HG03103 (cell line): Measurements from ENCODE around the gene ACAD9.
"Not testable (repeated sequence)": the region's sequence is repeated elsewhere in the genome, so short reads cannot be mapped to it uniquely, and the experiment has no call there.

Experiments used
- ATAC-seq: cut with Tn5 transposase; IDR thresholded peaks from one replicate; pipeline ENCODE4 v1.9.1; 2021; ENCODE audit warnings: low read depth; ENCODE audit not compliant: unreplicated experiment

Gene ACAD9

GRCh38 chr3:128859630-128860029 is 19.8 kb upstream of the ACAD9 start:
- no peak for ATAC-seq

- ATAC-seq, result no peak
Measured at GRCh38 chr3:128861491-128861890, 17.9 kb upstream of the ACAD9 start.

- ATAC-seq, result no peak
Measured at GRCh38 chr3:128863560-128863959, 15.9 kb upstream of the ACAD9 start.

- no peak for ATAC-seq
Measured at GRCh38 chr3:128864351-128864811, 15.0 kb upstream of the ACAD9 start.

- not testable (repeated sequence) for ATAC-seq
Measured at GRCh38 chr3:128864849-128865804, 14.3 kb upstream of the ACAD9 start.

- ATAC-seq, result no peak
Measured at GRCh38 chr3:128867200-128868125, 12.0 kb upstream of the ACAD9 start.

- ATAC-seq, result no peak
Measured at GRCh38 chr3:128870347-128870746, 9.1 kb upstream of the ACAD9 start.

- ATAC-seq, result no peak
Measured at GRCh38 chr3:128872282-128872681, 7.1 kb upstream of the ACAD9 start.

- no peak for ATAC-seq
Measured at GRCh38 chr3:128872744-128873143, 6.7 kb upstream of the ACAD9 start.

- ATAC-seq, result no peak
Measured at GRCh38 chr3:128873244-128874022, 6.0 kb upstream of the ACAD9 start.

GRCh38 chr3:128874481-128875180 is 4.8 kb upstream of the ACAD9 start:
- no peak for ATAC-seq

- no peak for ATAC-seq
Measured at GRCh38 chr3:128875556-128876120, 3.8 kb upstream of the ACAD9 start.

- ATAC-seq, result no peak
Measured at GRCh38 chr3:128878011-128878457, 1.4 kb upstream of the ACAD9 start.

GRCh38 chr3:128878556-128879124 is 780 bp upstream of the ACAD9 start:
- no peak for ATAC-seq

GRCh38 chr3:128879991-128880390 is 571 bp downstream of the ACAD9 start:
- ATAC-seq, result no peak

GRCh38 chr3:128880455-128880854 is 1.0 kb downstream of the ACAD9 start:
- ATAC-seq, result not testable (repeated sequence)

- no peak for ATAC-seq
Measured at GRCh38 chr3:128881576-128881975, 2.2 kb downstream of the ACAD9 start.

- ATAC-seq, result no peak
Measured at GRCh38 chr3:128882719-128883118, 3.3 kb downstream of the ACAD9 start.

- ATAC-seq, result no peak
Measured at GRCh38 chr3:128884992-128885391, 5.6 kb downstream of the ACAD9 start.
